HG03103 (cell line): ENCODE data around the gene ATRIP.
"Not testable (repeated sequence)": the region's sequence is repeated elsewhere in the genome, so short reads cannot be mapped to it uniquely, and the experiment has no call there.

Source experiments
- ATAC-seq: cut with Tn5 transposase; IDR thresholded peaks from one replicate; pipeline ENCODE4 v1.9.1; 2021; ENCODE audit warnings: low read depth; ENCODE audit not compliant: unreplicated experiment

The ATRIP gene

GRCh38 chr3:48466386-48467109 is 20.0 kb downstream of the ATRIP start:
- no peak for ATAC-seq

- ATAC-seq: no peak
Measured at GRCh38 chr3:48467110-48467454, 20.5 kb downstream of the ATRIP start.

GRCh38 chr3:48467473-48468267 is 21.1 kb downstream of the ATRIP start:
- ATAC-seq: no peak

GRCh38 chr3:48468329-48468731 is 21.8 kb downstream of the ATRIP start:
- ATAC-seq: no peak

- ATAC-seq: no peak
Measured at GRCh38 chr3:48469046-48469915, 22.7 kb downstream of the ATRIP start.

- no peak for ATAC-seq
Measured at GRCh38 chr3:48470286-48470685, 23.7 kb downstream of the ATRIP start.

- peak; percentile 37 for ATAC-seq
Measured at GRCh38 chr3:48472673-48472922, 26.1 kb downstream of the ATRIP start.

GRCh38 chr3:48472923-48473616 is 26.5 kb downstream of the ATRIP start:
- peak; percentile 63 for ATAC-seq

GRCh38 chr3:48473617-48473952 is 27.0 kb downstream of the ATRIP start:
- no peak for ATAC-seq

GRCh38 chr3:48474031-48474430 is 27.5 kb downstream of the ATRIP start:
- ATAC-seq: not testable (repeated sequence)

GRCh38 chr3:48474619-48475018 is 28.1 kb downstream of the ATRIP start:
- no peak for ATAC-seq

- ATAC-seq: no peak
Measured at GRCh38 chr3:48475188-48475587, 28.7 kb downstream of the ATRIP start.

GRCh38 chr3:48476426-48477053 is 30.0 kb downstream of the ATRIP start:
- no peak for ATAC-seq

- no peak for ATAC-seq
Measured at GRCh38 chr3:48477959-48478520, 31.5 kb downstream of the ATRIP start.

- ATAC-seq: no peak
Measured at GRCh38 chr3:48478626-48479555, 32.4 kb downstream of the ATRIP start.

GRCh38 chr3:48480891-48481290 is 34.4 kb downstream of the ATRIP start:
- not testable (repeated sequence) for ATAC-seq

GRCh38 chr3:48482822-48483221 is 36.3 kb downstream of the ATRIP start:
- not testable (repeated sequence) for ATAC-seq

GRCh38 chr3:48486952-48487351 is 40.4 kb downstream of the ATRIP start:
- ATAC-seq: no peak
